Activated naive CD4-positive, alpha-beta T cell treated with anti-CD3 and anti-CD28 coated beads, Interleukin-2, amount 50 U/mL, for 24 hours (primary cell): ENCODE data around the gene TRIM3.

Source experiments
- H3K27ac Mint-ChIP-seq: one replicate; pipeline ENCODE4 v1.8.0; 2021; ENCODE audit warnings: mild to moderate bottlenecking, mixed read lengths
- H3K27me3 Mint-ChIP-seq: one replicate; pipeline ENCODE4 v1.8.0; 2021; ENCODE audit warnings: mixed read lengths
- H3K36me3 Mint-ChIP-seq: one replicate; pipeline ENCODE4 v1.8.0; 2021; ENCODE audit warnings: mixed read lengths
- H3K4me1 Mint-ChIP-seq: one replicate; pipeline ENCODE4 v1.8.0; 2021; ENCODE audit warnings: mixed read lengths
- H3K4me3 Mint-ChIP-seq: one replicate; pipeline ENCODE4 v1.8.0; 2021; ENCODE audit warnings: mild to moderate bottlenecking, mixed read lengths
- H3K9me3 Mint-ChIP-seq: one replicate; pipeline ENCODE4 v1.8.0; 2021; ENCODE audit warnings: mixed read lengths

Gene TRIM3

GRCh38 chr11:6431861-6432260 is 41.9 kb downstream of the TRIM3 start:
- Mint-ChIP-seq H3K27ac (no peak overlapping the region), H3K4me1 (peaks cover 4% of the 10 kb centered on the region), H3K27me3 (no peaks in the 10 kb centered on the region), H3K36me3 (no peaks in the 10 kb centered on the region), H3K4me3 (no peak overlapping the region), H3K9me3 (no peaks in the 10 kb centered on the region)

DNA sequence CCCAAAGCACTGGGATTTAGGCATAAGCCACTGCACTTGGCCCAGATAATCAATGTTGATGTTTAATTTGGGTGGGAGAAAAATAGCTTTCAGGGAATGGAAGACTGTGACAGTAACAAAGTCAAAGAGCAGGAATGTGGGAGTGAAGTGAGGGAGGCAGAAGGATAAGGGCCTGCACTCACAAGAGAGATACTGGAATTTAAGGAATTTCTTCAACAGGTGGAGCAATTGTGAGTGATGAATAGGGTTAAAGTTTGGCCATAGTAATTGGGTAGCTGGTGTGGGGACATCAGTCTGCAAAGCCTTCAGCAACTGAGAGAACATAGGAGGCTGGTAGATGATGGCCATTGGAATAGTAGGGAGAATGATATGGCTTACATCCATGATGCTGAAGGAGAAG is 46.2 kb downstream of the TRIM3 start:
- Mint-ChIP-seq H3K4me3 (no peak overlapping the region), H3K4me1 (no peaks in the 10 kb centered on the region), H3K9me3 (no peaks in the 10 kb centered on the region), H3K36me3 (no peaks in the 10 kb centered on the region), H3K27me3 (no peaks in the 10 kb centered on the region), H3K27ac (peak overlapping the region; percentile 9)

GRCh38 chr11:6420677-6421076 is 53.1 kb downstream of the TRIM3 start:
- no peaks in the 10 kb centered on the region for H3K36me3 Mint-ChIP-seq
- no peak overlapping the region for H3K27ac Mint-ChIP-seq
- no peak overlapping the region for H3K4me3 Mint-ChIP-seq
- H3K9me3 Mint-ChIP-seq = no peaks in the 10 kb centered on the region
- H3K27me3 Mint-ChIP-seq = no peaks in the 10 kb centered on the region
- H3K4me1 Mint-ChIP-seq = peaks cover 11% of the 10 kb centered on the region

DNA sequence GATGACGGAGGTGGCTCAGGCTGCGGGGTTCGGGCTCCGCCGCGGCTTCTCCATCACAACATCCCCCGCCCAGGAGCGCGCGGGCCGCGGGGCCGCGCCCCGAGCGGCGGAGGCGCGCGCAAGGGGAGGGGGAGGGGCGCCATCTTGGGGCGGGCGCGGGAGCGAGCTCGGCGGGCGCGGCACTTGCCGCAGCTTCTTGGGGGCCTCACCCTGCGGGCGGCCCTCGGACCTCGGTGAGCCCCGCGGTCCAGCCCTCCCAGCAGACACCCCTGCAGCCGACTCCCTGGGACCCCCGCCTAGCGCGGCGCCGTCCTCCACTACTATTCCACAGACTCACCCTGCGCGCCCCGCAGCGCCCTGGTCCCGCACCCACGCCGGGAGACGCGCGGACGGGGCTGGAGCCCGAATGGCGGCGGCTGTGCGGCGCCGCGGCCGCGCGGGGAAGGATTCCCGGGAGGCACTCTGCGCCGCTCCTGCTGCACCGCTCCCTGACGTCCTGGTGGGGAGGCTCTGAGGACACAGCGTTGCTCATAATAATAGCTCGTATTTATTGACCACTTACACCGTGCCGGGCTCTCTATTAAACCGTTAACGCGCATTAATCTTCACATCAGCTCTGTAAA is 54.6 kb downstream of the TRIM3 start, which contains the start of gene APBB1:
APBB1 (minus strand) TSS at position 86 of the 623 bp plus-strand sequence. CDS start 7,747 bp downstream, outside the sequence.
- peak within 1 kb of the TSS; percentile 78 for H3K27ac Mint-ChIP-seq
- H3K36me3 Mint-ChIP-seq = no peaks in the 10 kb centered on the region
- peak within 1 kb of the TSS; percentile 86 for H3K4me3 Mint-ChIP-seq
- no peaks in the 10 kb centered on the region for H3K27me3 Mint-ChIP-seq
- no peaks in the 10 kb centered on the region for H3K9me3 Mint-ChIP-seq
- peaks cover 11% of the 10 kb centered on the region for H3K4me1 Mint-ChIP-seq

GRCh38 chr11:6418557-6419008 is 55.2 kb downstream of the TRIM3 start:
- no peak overlapping the region for H3K4me3 Mint-ChIP-seq

GRCh38 chr11:6417907-6418556 is 55.7 kb downstream of the TRIM3 start:
- Mint-ChIP-seq H3K9me3 (no peaks in the 10 kb centered on the region), H3K4me3 (no peak overlapping the region), H3K27me3 (no peaks in the 10 kb centered on the region), H3K27ac (no peak overlapping the region), H3K36me3 (no peaks in the 10 kb centered on the region), H3K4me1 (peaks cover 11% of the 10 kb centered on the region)

More at GRCh38 chr11:6418557-6419008, 55.2 kb downstream of the TRIM3 start:
- no peaks in the 10 kb centered on the region for H3K9me3 Mint-ChIP-seq
- H3K36me3 Mint-ChIP-seq = no peaks in the 10 kb centered on the region
- H3K4me1 Mint-ChIP-seq = peaks cover 11% of the 10 kb centered on the region
- no peak overlapping the region for H3K27ac Mint-ChIP-seq
- no peaks in the 10 kb centered on the region for H3K27me3 Mint-ChIP-seq

DNA sequence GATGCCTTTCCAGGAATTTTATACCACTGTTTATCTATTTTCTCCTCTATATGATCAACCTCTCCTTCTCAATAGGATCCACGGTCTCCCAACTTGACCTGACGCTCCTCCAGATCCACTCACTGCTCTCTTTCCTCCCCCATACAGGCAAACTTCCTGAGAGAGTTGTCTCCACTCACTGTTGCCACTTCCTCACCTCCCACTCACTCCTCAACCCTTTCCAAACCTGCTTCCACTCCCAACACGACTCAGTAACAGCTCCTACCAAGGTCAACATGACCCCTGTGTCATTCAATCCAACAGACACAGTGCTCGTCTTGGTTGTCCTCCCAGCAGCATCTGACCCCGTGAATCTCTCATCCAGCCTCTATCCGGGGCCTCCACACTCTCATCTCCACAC is 57.9 kb downstream of the TRIM3 start:
- H3K27ac Mint-ChIP-seq = no peak overlapping the region
- peaks cover 8% of the 10 kb centered on the region for H3K4me1 Mint-ChIP-seq
- H3K27me3 Mint-ChIP-seq = no peaks in the 10 kb centered on the region
- no peaks in the 10 kb centered on the region for H3K9me3 Mint-ChIP-seq
- no peak overlapping the region for H3K4me3 Mint-ChIP-seq
- H3K36me3 Mint-ChIP-seq = peaks cover under 1% of the 10 kb centered on the region

DNA sequence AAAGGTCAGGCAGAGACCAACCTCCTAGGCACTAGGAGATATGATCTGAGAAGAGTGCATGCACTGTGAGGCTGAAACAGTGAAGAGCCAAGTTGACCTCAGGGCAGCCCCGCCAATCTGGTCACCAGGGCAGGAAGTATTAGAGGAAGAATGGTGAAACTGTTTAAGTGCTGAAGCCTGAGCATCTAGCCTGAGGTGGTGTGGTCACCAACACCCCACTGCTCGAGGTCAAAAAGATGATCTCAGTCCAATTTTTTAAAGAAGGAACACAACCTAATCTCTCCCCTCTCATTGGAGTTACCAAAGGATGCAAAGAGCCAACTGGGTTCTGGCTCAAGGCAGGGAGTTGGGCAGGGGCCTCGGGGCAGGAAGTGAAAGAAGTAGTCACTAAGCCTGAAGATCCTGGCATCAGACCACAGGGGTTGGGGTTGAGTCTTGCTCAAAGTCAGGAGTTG is 58.8 kb downstream of the TRIM3 start:
- Mint-ChIP-seq H3K27me3 (no peaks in the 10 kb centered on the region), H3K4me1 (peaks cover 9% of the 10 kb centered on the region), H3K9me3 (no peaks in the 10 kb centered on the region), H3K36me3 (peaks cover 1% of the 10 kb centered on the region), H3K4me3 (no peak overlapping the region), H3K27ac (no peak overlapping the region)

DNA sequence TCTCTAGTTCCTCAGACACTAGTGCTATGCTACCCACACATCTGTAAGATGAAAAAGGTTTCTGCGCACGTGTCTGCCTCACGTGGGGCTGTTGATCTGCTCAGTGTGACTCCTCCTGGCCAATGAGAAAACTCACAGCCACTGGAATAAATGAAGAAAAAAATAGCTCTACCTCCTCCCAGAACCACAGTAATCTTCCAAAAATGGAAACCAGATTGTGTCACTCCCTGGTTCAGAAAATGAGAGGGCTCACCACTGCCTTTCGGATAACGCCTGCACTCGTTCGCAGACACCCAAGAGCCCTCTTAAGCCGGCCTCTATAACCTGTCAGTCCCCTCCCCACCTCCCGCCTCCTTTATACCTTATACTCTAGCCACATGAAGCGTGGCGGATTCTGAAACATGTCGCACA is 59.9 kb downstream of the TRIM3 start:
- Mint-ChIP-seq H3K4me3 (no peak overlapping the region), H3K27me3 (no peaks in the 10 kb centered on the region), H3K36me3 (peaks cover 3% of the 10 kb centered on the region), H3K4me1 (peaks cover 14% of the 10 kb centered on the region), H3K9me3 (no peaks in the 10 kb centered on the region), H3K27ac (no peak overlapping the region)

GRCh38 chr11:6411594-6412031 is 62.1 kb downstream of the TRIM3 start:
- H3K4me3 Mint-ChIP-seq = no peak overlapping the region
- H3K4me1 Mint-ChIP-seq = peaks cover 29% of the 10 kb centered on the region
- H3K36me3 Mint-ChIP-seq = peaks cover 6% of the 10 kb centered on the region
- no peaks in the 10 kb centered on the region for H3K27me3 Mint-ChIP-seq
- no peaks in the 10 kb centered on the region for H3K9me3 Mint-ChIP-seq
- H3K27ac Mint-ChIP-seq = peak overlapping the region; percentile 9

DNA sequence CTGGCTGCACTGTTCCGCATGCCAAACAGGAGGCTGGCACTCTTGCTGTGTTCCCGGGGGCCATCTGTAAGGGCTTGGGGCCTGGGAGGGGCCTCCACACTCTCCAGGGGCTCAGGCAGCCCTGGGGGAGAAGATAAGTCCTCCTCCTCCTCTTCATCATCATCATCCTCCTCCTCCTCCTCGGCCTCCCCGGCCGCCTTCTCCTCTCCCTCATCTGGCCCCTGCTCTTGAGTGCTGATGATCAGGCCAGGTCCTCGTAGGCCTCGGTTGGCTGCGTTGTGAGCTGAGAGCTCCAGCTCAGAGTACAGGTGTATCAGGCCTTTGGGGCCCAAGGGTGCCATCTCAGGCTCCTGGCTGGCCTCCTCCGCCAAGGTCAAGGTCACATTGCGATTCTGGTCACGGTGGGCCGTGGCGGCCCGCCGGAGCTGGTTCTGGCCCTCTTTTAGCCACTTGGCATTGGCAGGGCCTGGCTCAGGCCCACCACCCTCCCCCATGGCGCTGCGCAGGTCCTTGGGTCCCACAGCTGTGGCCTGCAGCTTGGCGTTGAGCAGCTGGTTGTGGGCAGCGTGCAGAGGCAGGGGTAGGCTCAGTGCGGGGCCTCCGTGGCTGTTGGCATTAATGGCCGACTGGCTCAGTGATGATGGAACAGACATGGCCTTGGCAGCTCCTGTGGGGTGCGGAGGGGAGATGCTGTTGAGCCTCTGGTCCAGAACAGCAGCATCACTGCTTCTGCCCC is 62.9 kb downstream of the TRIM3 start:
- H3K4me1 Mint-ChIP-seq = peaks cover 37% of the 10 kb centered on the region
- no peaks in the 10 kb centered on the region for H3K27me3 Mint-ChIP-seq
- H3K36me3 Mint-ChIP-seq = peaks cover 6% of the 10 kb centered on the region
- no peaks in the 10 kb centered on the region for H3K9me3 Mint-ChIP-seq
- peak overlapping the region; percentile 86 for H3K27ac Mint-ChIP-seq
- H3K4me3 Mint-ChIP-seq = no peak overlapping the region

DNA sequence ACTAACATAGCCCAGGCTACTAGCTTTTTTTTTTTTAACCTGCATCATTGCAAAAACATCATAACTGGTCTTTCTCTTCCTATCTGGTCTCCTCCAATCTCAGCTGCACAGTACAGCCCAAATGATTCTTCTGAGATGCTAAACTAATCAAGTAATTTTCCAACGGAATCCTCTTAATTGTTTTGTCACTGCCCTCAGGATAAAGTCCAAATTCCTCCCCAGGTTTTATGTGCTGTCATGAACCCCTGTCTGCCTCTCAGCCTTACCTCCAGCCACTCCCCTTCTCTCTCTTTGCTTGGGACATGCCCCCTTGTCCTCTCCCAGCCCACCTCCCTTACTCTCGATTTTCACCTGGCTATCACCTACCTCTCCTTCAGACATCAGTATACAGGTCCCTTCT is 67.4 kb downstream of the TRIM3 start:
- peak overlapping the region; percentile 83 for H3K27ac Mint-ChIP-seq
- no peaks in the 10 kb centered on the region for H3K27me3 Mint-ChIP-seq
- peaks cover 76% of the 10 kb centered on the region for H3K4me1 Mint-ChIP-seq
- no peaks in the 10 kb centered on the region for H3K9me3 Mint-ChIP-seq
- peaks cover 6% of the 10 kb centered on the region for H3K36me3 Mint-ChIP-seq
- H3K4me3 Mint-ChIP-seq = peak overlapping the region; percentile 60

GRCh38 chr11:6405846-6406245 is 67.9 kb downstream of the TRIM3 start:
- H3K4me3 Mint-ChIP-seq = peak overlapping the region; percentile 60
- peaks cover 6% of the 10 kb centered on the region for H3K36me3 Mint-ChIP-seq

GRCh38 chr11:6405052-6405667 is 68.6 kb downstream of the TRIM3 start:
- Mint-ChIP-seq H3K9me3 (no peaks in the 10 kb centered on the region), H3K27ac (peak overlapping the region; percentile 83), H3K27me3 (no peaks in the 10 kb centered on the region), H3K4me3 (no peak overlapping the region), H3K36me3 (peaks cover 5% of the 10 kb centered on the region), H3K4me1 (peaks cover 84% of the 10 kb centered on the region)

More at GRCh38 chr11:6405846-6406245, 67.9 kb downstream of the TRIM3 start:
- H3K27ac Mint-ChIP-seq = peak overlapping the region; percentile 83
- peaks cover 81% of the 10 kb centered on the region for H3K4me1 Mint-ChIP-seq
- H3K9me3 Mint-ChIP-seq = no peaks in the 10 kb centered on the region
- no peaks in the 10 kb centered on the region for H3K27me3 Mint-ChIP-seq

GRCh38 chr11:6404342-6405051 is 69.2 kb downstream of the TRIM3 start:
- Mint-ChIP-seq H3K4me3 (peak overlapping the region; percentile 64), H3K36me3 (peaks cover 5% of the 10 kb centered on the region), H3K27me3 (no peaks in the 10 kb centered on the region), H3K4me1 (peaks cover 84% of the 10 kb centered on the region), H3K27ac (peak overlapping the region; percentile 77), H3K9me3 (no peaks in the 10 kb centered on the region)
